H9 (cell line): ENCODE data around the gene INTS7. TPM values are rescaled to one million over a fixed set of nuclear protein-coding genes. Genes with fewer than 3 reads are reported as not detected.

Source experiments
- DNase-seq: peaks from one replicate; pipeline ENCODE4 v3.0.0-alpha.2; 2017
- H2AFZ ChIP-seq: one replicate; pipeline ENCODE4 v1.6.1; 2013; ENCODE audit warnings: mild to moderate bottlenecking, low read length, control low read depth, moderate library complexity
- H2AK5ac ChIP-seq: 2 replicates; pipeline ENCODE4 v1.6.1; 2013; ENCODE audit warnings: low read length, control low read depth, mixed read lengths; ENCODE audit not compliant: insufficient read length
- H2BK120ac ChIP-seq: one replicate; pipeline ENCODE4 v1.6.1; 2013; ENCODE audit warnings: low read depth, mild to moderate bottlenecking, low read length, control low read depth, inconsistent platforms; ENCODE audit not compliant: poor library complexity, severe bottlenecking
- H2BK12ac ChIP-seq: 2 replicates; pipeline ENCODE4 v1.6.1; 2013; ENCODE audit warnings: low read length, control low read depth, mixed read lengths, low read depth; ENCODE audit not compliant: insufficient read length
- H2BK15ac ChIP-seq: 2 replicates; pipeline ENCODE4 v1.6.1; 2013; ENCODE audit warnings: low read depth, low read length, control low read depth
- H2BK20ac ChIP-seq: one replicate; pipeline ENCODE4 v1.6.1; 2013; ENCODE audit warnings: low read depth, mild to moderate bottlenecking, low read length, control low read depth, inconsistent platforms; ENCODE audit not compliant: poor library complexity, severe bottlenecking
- H2BK5ac ChIP-seq: 2 replicates; pipeline ENCODE4 v1.6.1; 2013; ENCODE audit warnings: low read length, control low read depth, mixed read lengths; ENCODE audit not compliant: insufficient read length
- H3K14ac ChIP-seq: 2 replicates; pipeline ENCODE4 v1.6.1; 2013; ENCODE audit warnings: low read length, control low read depth; ENCODE audit not compliant: insufficient read depth
- H3K18ac ChIP-seq: 2 replicates; pipeline ENCODE4 v1.6.1; 2013; ENCODE audit warnings: low read depth, mild to moderate bottlenecking, mixed read lengths, low read length, control low read depth; ENCODE audit not compliant: insufficient read length
- H3K23ac ChIP-seq: 2 replicates; pipeline ENCODE4 v1.6.1; 2013; ENCODE audit warnings: low read length, control low read depth, mixed read lengths, low read depth; ENCODE audit not compliant: insufficient read length
- H3K23me2 ChIP-seq: 2 replicates; pipeline ENCODE4 v1.6.1; 2013; ENCODE audit warnings: low read depth, mild to moderate bottlenecking, mixed read lengths, low read length, control low read depth; ENCODE audit not compliant: insufficient read length, poor library complexity, severe bottlenecking
- H3K27ac ChIP-seq: 2 replicates; pipeline ENCODE4 v1.5.1; 2013; ENCODE audit warnings: low read length, control low read depth, mixed read lengths, low read depth; ENCODE audit not compliant: insufficient read length
- H3K27me3 ChIP-seq: 2 replicates; pipeline ENCODE4 v1.6.1; 2013; ENCODE audit warnings: low read length, control low read depth, inconsistent platforms; ENCODE audit not compliant: insufficient read depth
- H3K4ac ChIP-seq: 2 replicates; pipeline ENCODE4 v1.6.1; 2013; ENCODE audit warnings: low read depth, mild to moderate bottlenecking, control low read depth, inconsistent platforms, low read length, moderate library complexity
- H3K4me1 ChIP-seq: 2 replicates; pipeline ENCODE4 v1.6.1; 2013; ENCODE audit warnings: low read length, control low read depth, inconsistent platforms; ENCODE audit not compliant: insufficient read depth
- H3K4me2 ChIP-seq: 2 replicates; pipeline ENCODE4 v1.6.1; 2013; ENCODE audit warnings: low read length, control low read depth, mixed read lengths; ENCODE audit not compliant: insufficient read length, insufficient read depth
- H3K56ac ChIP-seq: 2 replicates; pipeline ENCODE4 v1.6.1; 2013; ENCODE audit warnings: low read depth, mild to moderate bottlenecking, mixed read lengths, low read length, control low read depth; ENCODE audit not compliant: insufficient read length
- H3K79me1 ChIP-seq: 2 replicates; pipeline ENCODE4 v1.6.1; 2013; ENCODE audit warnings: low read depth, mild to moderate bottlenecking, moderate library complexity, low read length, control low read depth, inconsistent platforms; ENCODE audit not compliant: insufficient read depth, poor library complexity, severe bottlenecking
- H3K79me2 ChIP-seq: 2 replicates; pipeline ENCODE4 v1.6.1; 2013; ENCODE audit warnings: low read length, control low read depth, inconsistent platforms; ENCODE audit not compliant: insufficient read depth
- H3K9ac ChIP-seq: 2 replicates; pipeline ENCODE4 v1.6.1; 2013; ENCODE audit warnings: low read length, control low read depth, mixed read lengths; ENCODE audit not compliant: insufficient read length; ENCODE audit errors: extremely low read depth
- H3K9me3 ChIP-seq: one replicate; pipeline ENCODE4 v1.6.1; 2013; ENCODE audit warnings: low read depth, low read length, inconsistent platforms; ENCODE audit not compliant: control insufficient read depth
- H3T11ph ChIP-seq: one replicate; pipeline ENCODE4 v1.6.1; 2013; ENCODE audit warnings: mild to moderate bottlenecking, low read length, control low read depth, inconsistent platforms
- H4K20me1 ChIP-seq: one replicate; pipeline ENCODE4 v1.6.1; 2013; ENCODE audit not compliant: control insufficient read depth, insufficient read length, insufficient read depth
- H4K5ac ChIP-seq: 2 replicates; pipeline ENCODE4 v1.6.1; 2013; ENCODE audit warnings: low read depth, mild to moderate bottlenecking, mixed read lengths, low read length, control low read depth; ENCODE audit not compliant: insufficient read length
- H4K8ac ChIP-seq: replicated peaks from 2 replicates; pipeline ENCODE4 v1.6.1; 2013; ENCODE audit warnings: low read length, control low read depth, mixed read lengths, low read depth; ENCODE audit not compliant: insufficient read length
- H4K91ac ChIP-seq: 2 replicates; pipeline ENCODE4 v1.6.1; 2013; ENCODE audit warnings: low read depth, mild to moderate bottlenecking, moderate library complexity, mixed read lengths, low read length, control low read depth; ENCODE audit not compliant: insufficient read length
- H3K27ac Mint-ChIP-seq, 3 experiments: 2 replicates in 2 of 3; 3 replicates in 1 of 3; pipeline ENCODE4 v1.8.0; 2020 to 2021; ENCODE audit warnings: mixed read lengths in 3 of 3, mild to moderate bottlenecking in 1 of 3, moderate library complexity in 1 of 3
- H3K27me3 Mint-ChIP-seq: 2 replicates; pipeline ENCODE4 v1.8.0; 2021; ENCODE audit warnings: low read depth, mild to moderate bottlenecking, moderate library complexity, mixed read lengths
- H3K36me3 Mint-ChIP-seq, 3 experiments: 2 replicates in 2 of 3; 3 replicates in 1 of 3; pipeline ENCODE4 v1.8.0; 2020 to 2021; ENCODE audit warnings: low read depth in 3 of 3, mixed read lengths in 3 of 3; ENCODE audit not compliant: insufficient read depth in 1 of 3
- H3K4me1 Mint-ChIP-seq, 2 experiments: 2 replicates each; pipeline ENCODE4 v1.8.0; 2020; ENCODE audit warnings: mixed read lengths in 2 of 2
- H3K4me3 Mint-ChIP-seq, 2 experiments: 2 replicates in 1 of 2; 3 replicates in 1 of 2; pipeline ENCODE4 v1.8.0; 2020 to 2021; ENCODE audit warnings: mild to moderate bottlenecking in 2 of 2, mixed read lengths in 2 of 2, moderate library complexity in 1 of 2
- H3K9me3 Mint-ChIP-seq, 2 experiments: 2 replicates in 1 of 2; 3 replicates in 1 of 2; pipeline ENCODE4 v1.8.0; 2020; ENCODE audit warnings: mild to moderate bottlenecking in 2 of 2, mixed read lengths in 2 of 2, moderate library complexity in 1 of 2
- CTCF ChIP-seq: fragments of 200-600 bp; sonication (generic); conservative IDR thresholded peaks from 3 replicates; pipeline ENCODE4 v1.8.0; 2021; ENCODE audit warnings: antibody characterized with exemption, mild to moderate bottlenecking
- WGBS: extraction: QIAGEN DNeasy Blood & Tissue Kit; methylation state at CpG from one replicate; pipeline ENCODE4 v1.1.7; 2013; ENCODE audit warnings: missing lambda C conversion rate, low lambda C conversion rate, mixed read lengths; ENCODE audit not compliant: insufficient read length; ENCODE audit errors: extremely low coverage; 5-methylcytosine and 5-hydroxymethylcytosine counted together
- total RNA-seq: library from RNA; stranded (reverse); gene quantifications from 2 replicates; pipeline ENCODE4 v1.2.1, GENCODE V29; 2021

The INTS7 gene
- total RNA-seq, 1 experiment from 2014 or later = 32.3 TPM

GRCh38 chr1:211986628-211987254 is 48.6 kb downstream of the INTS7 start:
- Histone ChIP-seq H4K91ac (no peak overlapping the region), H3K4me1 (no peaks in the 10 kb centered on the region), H3K4me2 (no peak overlapping the region), H2AFZ (no peak overlapping the region), H4K20me1 (no peaks in the 10 kb centered on the region), H3K79me1 (no peaks in the 10 kb centered on the region), H2BK20ac (no peak overlapping the region), H2BK5ac (no peak overlapping the region), H3K9me3 (no peaks in the 10 kb centered on the region), H3K79me2 (no peaks in the 10 kb centered on the region), H4K8ac (no peak overlapping the region), H3K18ac (no peak overlapping the region), H3K27ac (no peak overlapping the region), H2BK15ac (no peak overlapping the region), H2AK5ac (no peak overlapping the region), H2BK120ac (no peak overlapping the region), H3K9ac (no peak overlapping the region), H3K56ac (no peak overlapping the region), H3K23me2 (no peaks in the 10 kb centered on the region), H3K14ac (no peak overlapping the region), H3K27me3 (no peaks in the 10 kb centered on the region), H2BK12ac (no peak overlapping the region), H3K4ac (no peak overlapping the region), H4K5ac (no peak overlapping the region), H3K23ac (no peak overlapping the region), H3T11ph (no peak overlapping the region)
- H3K4me1 Mint-ChIP-seq = no peaks in the 10 kb centered on the region
- H3K36me3 Mint-ChIP-seq = peaks cover 0 to 23% (median 6%) of the 10 kb centered on the region in 3 experiments; a peak in 5 of 7 replicates
- no peak for TF ChIP-seq CTCF
- no peak overlapping the region for H3K4me3 Mint-ChIP-seq
- WGBS = no CpG with 5 or more reads among the region's 7 CpGs
- H3K27me3 Mint-ChIP-seq = no peaks in the 10 kb centered on the region
- no peak for DNase-seq
- H3K9me3 Mint-ChIP-seq = no peaks in the 10 kb centered on the region
- peak overlapping the region in 1 of 3 experiments; percentile 8; a peak in 2 of 7 replicates for H3K27ac Mint-ChIP-seq
